Measurements from ENCODE around the gene CACNA1B. TPM values are rescaled to one million over a fixed set of nuclear protein-coding genes. Genes with fewer than 3 reads are reported as not detected.
"Not testable (repeated sequence)": the region's sequence is repeated elsewhere in the genome, so short reads cannot be mapped to it uniquely, and the experiment has no call there.

CACNA1B gene
- polyA plus RNA-seq, 1 experiment: 0.01 TPM

DNA sequence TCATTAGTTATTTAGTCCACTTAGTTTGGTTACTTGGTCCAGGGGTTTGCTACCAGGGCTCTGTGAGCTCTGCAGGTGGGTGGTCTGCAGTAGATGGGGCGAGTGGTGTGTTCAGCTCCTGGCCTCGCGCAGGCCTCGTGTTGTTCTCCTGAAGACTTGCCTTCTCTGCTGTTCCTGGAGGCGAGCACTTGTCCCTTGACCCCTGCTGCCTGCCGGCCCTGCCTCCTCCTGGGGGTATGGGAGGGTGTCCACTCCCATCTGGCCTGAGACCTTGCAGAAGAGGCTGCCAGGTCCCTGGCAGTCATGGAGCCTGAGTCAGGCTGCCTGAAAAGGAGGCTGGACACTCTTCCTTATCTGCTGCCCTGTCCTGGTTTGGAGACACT is 137.0 kb downstream of the CACNA1B start:
- ChIA-PET POLR2A (no interaction called here), CTCF (no interaction called here)
- DNase-seq (ENCODE audit: low read depth): no peak

DNA sequence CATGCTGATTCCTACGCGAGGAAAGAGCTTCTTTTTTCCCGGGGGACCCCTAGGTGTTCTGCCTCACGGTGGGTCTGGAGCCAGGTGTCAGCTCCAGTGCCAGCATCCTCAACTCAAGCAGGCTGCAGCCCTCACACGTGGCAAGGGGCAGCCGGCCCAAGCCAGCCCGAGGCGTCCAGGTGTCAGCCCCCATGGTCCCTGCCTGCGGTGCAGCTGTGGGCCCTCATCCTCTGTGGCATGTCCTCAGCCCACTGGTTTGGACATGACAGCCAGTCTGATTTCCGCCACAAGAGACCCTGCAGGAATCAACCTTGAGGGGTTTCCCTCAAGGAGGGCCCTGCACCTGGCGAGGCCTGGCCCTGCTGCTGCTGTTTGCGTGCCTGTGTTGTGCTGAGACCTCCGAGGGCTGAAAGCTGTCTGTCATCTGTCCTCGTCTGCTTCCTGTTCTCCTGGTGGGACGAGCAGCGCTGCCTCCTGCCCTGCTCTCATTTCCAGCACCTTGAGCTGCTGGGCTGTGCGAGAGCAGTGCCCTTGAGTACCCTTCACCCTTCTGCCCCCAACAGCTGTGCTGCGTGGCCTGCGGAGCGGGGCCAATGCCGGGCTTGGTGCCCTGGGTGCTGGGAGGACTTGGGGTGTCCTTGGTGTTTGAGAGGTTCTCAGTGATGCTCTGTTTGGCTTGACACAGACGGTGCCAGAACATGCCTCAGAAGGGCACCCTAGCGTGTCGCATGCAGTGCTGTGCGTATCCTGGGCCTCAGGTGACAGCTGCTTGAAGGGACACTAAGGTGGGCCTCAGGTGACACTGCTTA is 137.6 kb downstream of the CACNA1B start:
- TF ChIP-seq, protein P1, sequence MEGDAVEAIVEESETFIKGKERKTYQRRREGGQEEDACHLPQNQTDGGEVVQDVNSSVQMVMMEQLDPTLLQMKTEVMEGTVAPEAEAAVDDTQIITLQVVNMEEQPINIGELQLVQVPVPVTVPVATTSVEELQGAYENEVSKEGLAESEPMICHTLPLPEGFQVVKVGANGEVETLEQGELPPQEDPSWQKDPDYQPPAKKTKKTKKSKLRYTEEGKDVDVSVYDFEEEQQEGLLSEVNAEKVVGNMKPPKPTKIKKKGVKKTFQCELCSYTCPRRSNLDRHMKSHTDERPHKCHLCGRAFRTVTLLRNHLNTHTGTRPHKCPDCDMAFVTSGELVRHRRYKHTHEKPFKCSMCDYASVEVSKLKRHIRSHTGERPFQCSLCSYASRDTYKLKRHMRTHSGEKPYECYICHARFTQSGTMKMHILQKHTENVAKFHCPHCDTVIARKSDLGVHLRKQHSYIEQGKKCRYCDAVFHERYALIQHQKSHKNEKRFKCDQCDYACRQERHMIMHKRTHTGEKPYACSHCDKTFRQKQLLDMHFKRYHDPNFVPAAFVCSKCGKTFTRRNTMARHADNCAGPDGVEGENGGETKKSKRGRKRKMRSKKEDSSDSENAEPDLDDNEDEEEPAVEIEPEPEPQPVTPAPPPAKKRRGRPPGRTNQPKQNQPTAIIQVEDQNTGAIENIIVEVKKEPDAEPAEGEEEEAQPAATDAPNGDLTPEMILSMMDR (IDR thresholded peaks at IDR 0.05; ENCODE audit: insufficient read depth, low read depth, low read length): no peak
- POLR2A ChIA-PET: no interaction called here

More for the DNA sequence above, 137.0 kb downstream of the CACNA1B start:
- Histone ChIP-seq H3K36me3 (ENCODE audit: control insufficient read depth, insufficient read depth, low read length) (no peaks in the 10 kb centered on the region), H3K4me3 (ENCODE audit: low read depth, low read length) (no peak overlapping the region), H3K27me3 (ENCODE audit: control insufficient read depth, insufficient read depth, low read length) (no peaks in the 10 kb centered on the region)
- TF ChIP-seq, protein P1 (IDR thresholded peaks at IDR 0.05; ENCODE audit: insufficient read depth, low read depth, low read length): no peak

DNA sequence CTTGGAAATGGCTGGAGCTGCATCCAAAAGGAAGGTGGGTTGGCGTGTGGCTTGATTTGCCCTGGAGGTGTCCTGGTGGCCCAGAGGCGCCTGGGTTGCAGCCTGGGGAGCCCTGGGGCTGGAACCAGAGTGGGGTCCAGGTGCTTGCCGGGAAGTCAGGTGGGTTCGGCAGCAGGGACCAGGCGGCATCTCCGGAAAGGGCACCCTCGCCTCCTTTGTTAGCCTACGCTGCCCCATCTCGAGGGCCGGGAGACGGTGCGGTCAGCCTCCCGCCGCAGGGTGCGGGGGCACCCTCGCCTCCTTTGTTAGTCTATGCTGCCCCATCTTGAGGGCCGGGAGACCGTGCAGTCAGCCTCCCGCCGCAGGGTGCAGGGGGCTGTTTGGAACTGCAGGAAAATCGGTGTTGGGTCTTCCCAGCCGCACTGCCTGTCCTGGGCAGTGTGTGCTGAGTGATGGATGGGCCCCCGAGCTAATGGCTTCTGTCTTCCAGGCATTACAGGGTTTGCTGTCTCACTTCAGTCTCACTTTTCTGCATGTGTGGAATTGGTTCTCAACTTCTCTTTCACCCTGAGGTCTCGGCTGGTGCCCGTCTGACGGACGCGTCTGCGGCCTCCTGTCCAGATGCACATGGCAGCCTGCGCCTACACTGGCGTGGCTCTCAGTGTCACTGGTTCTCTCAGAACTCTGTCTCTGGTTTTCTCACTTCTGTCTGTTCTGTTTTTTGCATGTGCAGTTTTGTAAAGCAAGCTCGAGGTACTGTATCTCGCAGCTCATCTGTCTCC is 139.0 kb downstream of the CACNA1B start:
- DNase-seq (ENCODE audit: low read depth): no peak
- no peaks in the 10 kb centered on the region for H3K27me3 ChIP-seq (ENCODE audit: control insufficient read depth, insufficient read depth, low read length)
- ChIA-PET CTCF (no interaction called here), POLR2A (no interaction called here)
- no peaks in the 10 kb centered on the region for H3K36me3 ChIP-seq (ENCODE audit: control insufficient read depth, insufficient read depth, low read length)
- TF ChIP-seq, protein P1 (IDR thresholded peaks at IDR 0.05; ENCODE audit: insufficient read depth, low read depth, low read length): no peak
- no peak overlapping the region for H3K4me3 ChIP-seq (ENCODE audit: low read depth, low read length)

More for the DNA sequence above, 137.6 kb downstream of the CACNA1B start:
- H3K27me3 ChIP-seq (ENCODE audit: control insufficient read depth, insufficient read depth, low read length): no peaks in the 10 kb centered on the region
- H3K4me3 ChIP-seq (ENCODE audit: low read depth, low read length): no peak overlapping the region
- CTCF ChIA-PET: no interaction called here
- no peaks in the 10 kb centered on the region for H3K36me3 ChIP-seq (ENCODE audit: control insufficient read depth, insufficient read depth, low read length)
- no peak for DNase-seq (ENCODE audit: low read depth)

DNA sequence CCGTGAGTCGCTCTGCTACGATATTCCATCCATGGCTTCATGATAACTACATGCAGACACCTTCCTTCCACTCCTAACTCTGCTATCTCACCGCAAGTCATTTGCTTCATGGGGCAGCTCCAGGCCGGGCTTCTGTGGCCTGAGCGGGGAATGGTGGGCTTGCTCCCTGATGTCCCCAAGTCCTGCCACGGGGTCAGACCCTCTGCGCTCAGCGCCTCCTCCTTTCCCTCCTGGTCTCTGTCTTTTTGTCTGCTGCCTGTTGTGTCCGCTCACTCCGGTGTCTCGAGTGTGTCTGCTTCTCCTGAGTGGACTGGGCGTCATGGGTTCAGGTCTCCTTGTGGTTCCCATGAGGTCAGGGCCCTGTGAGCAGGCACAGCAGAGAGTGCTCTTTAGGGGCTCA is 139.6 kb downstream of the CACNA1B start:
- Histone ChIP-seq H3K36me3 (ENCODE audit: control insufficient read depth, insufficient read depth, low read length) (no peaks in the 10 kb centered on the region), H3K27me3 (ENCODE audit: control insufficient read depth, insufficient read depth, low read length) (peaks cover under 1% of the 10 kb centered on the region; the same call in 1 of the 2 replicates), H3K4me3 (ENCODE audit: low read depth, low read length) (no peak overlapping the region)
- ChIA-PET CTCF (no interaction called here), POLR2A (no interaction called here)
- TF ChIP-seq, protein P1 (IDR thresholded peaks at IDR 0.05; ENCODE audit: insufficient read depth, low read depth, low read length): no peak
- no peak for DNase-seq (ENCODE audit: low read depth)

DNA sequence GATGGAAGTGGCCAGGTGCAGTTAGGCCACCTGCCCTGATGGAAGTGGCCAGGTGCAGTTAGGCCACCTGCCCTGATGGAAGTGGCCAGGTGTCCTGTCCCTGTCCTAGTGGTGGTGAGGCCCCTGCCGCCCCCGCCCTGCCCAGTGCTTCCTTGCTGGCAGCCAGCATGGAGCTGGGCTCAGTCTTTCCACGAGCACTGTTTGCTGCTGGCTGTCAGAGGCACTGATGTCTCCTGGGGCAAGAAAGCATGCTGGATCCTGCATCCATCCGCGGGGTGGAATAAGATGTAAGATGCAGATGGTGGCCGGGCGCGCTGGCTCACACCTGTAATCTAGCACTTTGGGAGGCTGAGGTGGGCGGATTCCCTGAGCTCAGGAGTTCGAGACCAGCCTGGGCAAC is 141.9 kb downstream of the CACNA1B start:
- H3K4me3 ChIP-seq (ENCODE audit: low read depth, low read length); CTCF ChIA-PET; H3K36me3 ChIP-seq (ENCODE audit: control insufficient read depth, insufficient read depth, low read length); H3K27me3 ChIP-seq (ENCODE audit: control insufficient read depth, insufficient read depth, low read length); POLR2A ChIA-PET; DNase-seq (ENCODE audit: low read depth): not testable (repeated sequence)
